GM19395 (cell line): ENCODE data around the gene MYL5.
"Not testable (repeated sequence)": the region's sequence is repeated elsewhere in the genome, so short reads cannot be mapped to it uniquely, and the experiment has no call there.

Experiments used
- ATAC-seq: cut with Tn5 transposase; IDR thresholded peaks from one replicate; pipeline ENCODE4 v1.9.1; 2021; ENCODE audit warnings: mild to moderate bottlenecking, moderate library complexity; ENCODE audit not compliant: unreplicated experiment

MYL5 gene

GRCh38 chr4:704198-704891 is 30.0 kb downstream of the MYL5 start:
- no peak for ATAC-seq

- ATAC-seq = no peak
These were observed 30.6 kb downstream of the MYL5 start for GRCh38 chr4:704971-705277.

- peak; percentile 95 for ATAC-seq
These were observed 31.1 kb downstream of the MYL5 start, which contains the start of gene PCGF3 for GRCh38 chr4:705278-706082. PCGF3 (plus strand) TSS chr4:705832; CDS start chr4:733681, 27,849 bp downstream.

- ATAC-seq = not testable (repeated sequence)
These were observed 31.8 kb downstream of the MYL5 start for GRCh38 chr4:706083-706633.

GRCh38 chr4:706834-707598 is 32.7 kb downstream of the MYL5 start:
- no peak for ATAC-seq

- no peak for ATAC-seq
These were observed 33.7 kb downstream of the MYL5 start for GRCh38 chr4:707929-708630.

GRCh38 chr4:708631-708933 is 34.2 kb downstream of the MYL5 start:
- ATAC-seq = no peak

DNA sequence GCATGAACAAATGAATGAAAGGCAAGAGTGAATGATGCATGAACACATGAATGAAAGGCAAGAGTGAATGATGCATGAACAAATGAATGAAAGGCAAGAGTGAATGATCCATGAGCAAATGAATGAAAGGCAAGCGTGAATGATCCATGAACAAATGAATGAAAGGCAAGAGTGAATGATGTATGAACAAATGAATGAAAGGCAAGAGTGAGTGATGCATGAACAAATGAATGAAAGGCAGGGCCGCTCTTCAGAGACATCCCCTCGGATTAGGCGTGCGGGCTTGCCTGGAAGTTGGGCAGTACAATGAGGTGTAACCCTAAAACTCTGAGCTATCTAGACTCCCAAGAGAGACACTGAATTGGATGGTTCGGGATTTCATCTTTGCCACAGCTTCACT is 35.0 kb downstream of the MYL5 start:
- ATAC-seq = no peak

- ATAC-seq = no peak
These were observed 35.8 kb downstream of the MYL5 start for GRCh38 chr4:710116-710515.

DNA sequence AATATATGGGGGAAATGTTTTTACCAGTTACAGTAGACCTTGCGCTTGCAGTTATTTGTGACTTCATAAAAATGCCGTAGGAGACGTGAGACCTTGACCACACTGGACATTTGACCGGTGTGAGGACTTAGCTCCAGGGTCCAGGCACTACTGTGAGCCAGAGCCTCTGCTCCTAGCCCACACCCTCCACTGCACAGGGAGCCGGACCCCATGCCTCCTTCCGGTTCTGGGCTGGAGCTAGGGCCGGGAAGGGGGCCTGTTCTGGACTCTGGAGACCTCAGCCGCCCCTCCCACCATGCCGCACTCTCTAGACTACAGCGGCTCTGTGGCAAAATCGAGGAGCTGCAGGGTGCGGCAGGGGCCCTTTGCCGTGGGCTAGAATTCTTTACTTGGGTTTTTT is 36.6 kb downstream of the MYL5 start:
- ATAC-seq = no peak

DNA sequence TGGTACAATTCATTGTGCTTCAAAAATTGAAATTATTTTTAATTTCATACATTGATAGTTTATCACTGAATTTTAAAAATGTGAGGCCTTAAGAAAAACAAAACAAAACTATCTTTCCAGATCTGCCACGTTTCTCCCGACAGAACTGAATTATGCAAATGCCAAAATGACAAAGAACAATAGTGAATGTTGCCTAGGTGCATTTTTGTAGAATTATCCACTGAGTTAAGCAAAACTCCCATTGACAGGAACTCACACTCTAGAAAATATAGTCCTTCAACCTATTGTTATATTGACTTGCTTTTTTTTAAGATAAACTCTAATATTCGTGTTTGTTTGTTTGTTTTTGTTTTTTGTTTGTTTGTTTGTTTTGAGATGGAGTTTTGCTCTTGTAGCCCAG is 37.8 kb downstream of the MYL5 start:
- ATAC-seq = no peak

- ATAC-seq = no peak
These were observed 38.7 kb downstream of the MYL5 start for GRCh38 chr4:712916-713632.

- no peak for ATAC-seq
These were observed 39.7 kb downstream of the MYL5 start for GRCh38 chr4:714087-714486.

DNA sequence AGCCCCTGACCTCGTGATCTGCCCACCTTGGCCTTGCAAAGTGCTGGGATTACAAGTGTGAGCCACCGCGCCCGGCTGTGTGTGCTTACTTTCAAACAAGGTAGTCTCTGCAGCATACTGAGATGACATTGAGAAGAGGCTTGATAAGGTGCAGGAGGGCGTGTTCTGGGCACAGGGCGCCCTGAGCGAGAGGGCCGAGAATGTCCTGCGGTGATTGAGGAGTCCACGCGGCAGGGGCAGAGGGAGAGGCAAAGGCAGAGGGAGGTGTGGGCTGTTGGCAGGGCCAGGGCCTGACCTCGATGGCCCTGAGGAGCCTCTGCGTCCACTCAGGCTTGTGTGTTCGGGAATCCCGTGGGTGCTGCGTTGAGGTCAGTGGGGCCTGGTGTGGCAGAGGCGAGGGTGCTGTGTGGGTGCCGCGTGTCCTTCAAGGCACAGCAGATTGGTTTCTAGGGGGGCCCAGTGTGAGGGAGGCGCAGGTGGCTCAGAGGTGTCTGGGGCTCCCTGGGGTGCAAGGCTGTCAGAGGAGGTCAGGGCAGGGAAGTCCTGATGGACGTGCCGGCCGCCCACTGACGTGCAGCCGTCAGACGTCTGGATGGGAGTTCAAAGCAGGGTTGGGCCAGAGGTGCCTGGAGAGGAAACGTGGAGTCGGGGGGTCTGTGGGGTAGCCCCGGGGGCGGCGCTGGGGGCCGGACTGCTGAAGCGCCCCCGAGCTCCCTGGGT is 43.4 kb downstream of the MYL5 start:
- no peak for ATAC-seq

GRCh38 chr4:718460-718859 is 44.1 kb downstream of the MYL5 start:
- no peak for ATAC-seq

GRCh38 chr4:720111-720860 is 45.9 kb downstream of the MYL5 start:
- no peak for ATAC-seq

DNA sequence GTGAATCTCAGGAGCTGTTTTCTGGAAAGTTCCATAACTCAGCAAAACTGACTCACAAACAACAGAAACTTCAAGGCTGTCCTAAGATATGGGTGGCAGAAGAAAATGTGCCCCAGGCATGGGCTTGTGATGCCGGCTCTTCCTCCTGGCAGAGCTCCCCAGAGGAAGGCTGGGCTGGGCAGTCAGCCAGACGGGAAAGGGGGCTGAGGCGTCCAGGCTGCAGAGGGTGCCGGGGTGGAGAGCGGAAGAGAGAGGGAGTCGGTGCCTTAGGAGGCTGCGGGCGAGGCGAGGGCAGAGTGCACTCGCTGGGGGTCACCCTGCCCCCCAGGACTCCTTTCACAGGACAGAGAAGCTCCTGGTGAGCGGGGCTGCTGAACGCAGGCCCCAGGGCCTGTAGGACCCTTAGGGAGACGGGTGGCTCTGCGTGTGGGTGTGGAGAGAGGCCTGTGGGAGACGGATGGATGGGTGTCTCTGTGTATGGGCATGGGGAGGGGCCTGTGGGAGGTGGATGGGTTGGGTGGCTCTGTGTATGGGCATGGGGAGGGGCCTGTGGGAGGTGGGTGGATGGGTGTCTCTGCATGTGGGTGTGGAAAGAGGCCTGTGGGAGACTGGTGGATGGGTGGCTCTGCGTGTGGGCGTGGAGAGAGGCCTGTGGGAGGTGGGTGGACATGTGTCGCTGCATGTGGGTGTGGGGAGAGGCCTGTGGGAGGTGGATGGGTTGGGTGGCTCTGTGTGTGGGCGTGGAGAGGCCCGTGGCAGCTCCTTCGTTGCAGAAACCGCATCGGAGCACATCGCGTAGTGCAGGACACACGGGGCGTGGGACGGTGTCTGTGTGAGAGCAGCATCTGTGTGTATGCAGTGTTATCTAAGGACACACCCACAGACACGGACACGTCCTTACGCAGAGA is 47.2 kb downstream of the MYL5 start:
- ATAC-seq = no peak

DNA sequence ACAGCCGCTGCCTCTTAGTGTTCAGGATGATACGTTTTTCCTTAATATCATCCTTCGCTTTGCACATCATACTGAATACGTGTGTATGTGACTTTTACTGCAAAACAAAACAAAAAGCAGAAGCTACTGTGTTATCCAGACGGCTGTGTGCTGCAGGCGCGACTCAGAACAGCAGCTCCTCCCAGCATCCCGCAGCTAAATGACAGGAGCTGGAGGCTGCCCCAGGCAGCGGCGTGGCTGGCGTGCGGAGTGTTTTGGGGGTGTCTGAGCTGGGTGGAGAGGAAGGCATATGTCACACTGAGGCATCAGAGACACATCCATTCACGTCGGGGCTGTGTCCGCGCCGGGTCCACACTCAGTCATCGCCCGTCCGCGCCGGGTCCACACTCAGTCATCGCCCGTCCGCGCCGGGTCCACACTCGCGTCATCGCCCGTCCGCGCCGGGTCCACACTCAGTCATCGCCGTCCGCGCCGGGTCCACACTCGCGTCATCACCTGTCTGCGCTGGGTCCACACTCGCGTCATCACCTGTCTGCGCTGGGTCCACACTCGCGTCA is 47.9 kb downstream of the MYL5 start:
- no peak for ATAC-seq
